Measurements from ENCODE around the gene NEK4. TPM values are rescaled to one million over a fixed set of nuclear protein-coding genes. Genes with fewer than 3 reads are reported as not detected.
"Not testable (repeated sequence)": the region's sequence is repeated elsewhere in the genome, so short reads cannot be mapped to it uniquely, and the experiment has no call there.

NEK4 gene
- total RNA-seq, 1 experiment from 2014 or later, result 36.2 TPM

DNA sequence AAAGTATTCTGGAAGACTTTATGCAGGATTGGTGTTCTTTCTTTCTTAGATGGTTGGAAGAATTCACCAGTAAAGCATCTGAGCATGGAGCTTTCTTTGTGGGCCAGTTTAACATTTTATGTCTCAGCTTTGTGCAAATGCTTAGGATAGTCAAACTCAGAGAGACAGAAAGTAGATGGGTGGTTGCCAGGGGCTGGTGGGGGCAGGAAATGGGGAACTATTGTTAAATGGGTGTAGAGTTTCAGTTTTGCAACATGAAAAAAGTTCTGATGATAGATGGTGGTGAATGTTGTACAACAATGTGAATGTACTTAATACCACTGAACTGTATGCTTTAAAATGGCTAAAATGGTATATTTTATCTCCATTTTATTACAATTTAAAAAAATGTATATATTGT lies 40.1 kb downstream of the NEK4 start:
- H3K36me3 ChIP-seq (ENCODE audit: control insufficient read depth in 1 of 2, insufficient read depth in 2 of 2, low read length in 2 of 2), result peaks cover 14 to 34% of the 10 kb centered on the region in 2 experiments
- RAD21 ChIA-PET (ENCODE audit: low non-redundant PET in 1 of 2, low total read pairs in 2 of 2, uncharacterized antibody in 2 of 2, unreplicated experiment in 2 of 2), result interaction anchor here in 1 of 2 experiments (0.6 kb wide), 1 partner anchor 27 kb away, joined by 3 read pairs; no protein-coding TSS in a partner anchor
- TF ChIP-seq SRF (IDR thresholded peaks at IDR 0.05; ENCODE audit: low read depth) (no peak), EGR1 (IDR thresholded peaks at IDR 0.05; ENCODE audit: low read depth) (no peak), RAD21 (IDR thresholded peaks at IDR 0.05; ENCODE audit: low read depth) (no peak), CBX3 (IDR thresholded peaks at IDR 0.05; ENCODE audit: low read depth) (no peak), ZFX (IDR thresholded peaks at IDR 0.05) (no peak), CEBPB (IDR thresholded peaks at IDR 0.05; ENCODE audit: low read depth) (no peak), ZNF274 (IDR thresholded peaks at IDR 0.05; ENCODE audit: low read depth, low read length) (no peak)
- TF ChIP-seq, protein P1, sequence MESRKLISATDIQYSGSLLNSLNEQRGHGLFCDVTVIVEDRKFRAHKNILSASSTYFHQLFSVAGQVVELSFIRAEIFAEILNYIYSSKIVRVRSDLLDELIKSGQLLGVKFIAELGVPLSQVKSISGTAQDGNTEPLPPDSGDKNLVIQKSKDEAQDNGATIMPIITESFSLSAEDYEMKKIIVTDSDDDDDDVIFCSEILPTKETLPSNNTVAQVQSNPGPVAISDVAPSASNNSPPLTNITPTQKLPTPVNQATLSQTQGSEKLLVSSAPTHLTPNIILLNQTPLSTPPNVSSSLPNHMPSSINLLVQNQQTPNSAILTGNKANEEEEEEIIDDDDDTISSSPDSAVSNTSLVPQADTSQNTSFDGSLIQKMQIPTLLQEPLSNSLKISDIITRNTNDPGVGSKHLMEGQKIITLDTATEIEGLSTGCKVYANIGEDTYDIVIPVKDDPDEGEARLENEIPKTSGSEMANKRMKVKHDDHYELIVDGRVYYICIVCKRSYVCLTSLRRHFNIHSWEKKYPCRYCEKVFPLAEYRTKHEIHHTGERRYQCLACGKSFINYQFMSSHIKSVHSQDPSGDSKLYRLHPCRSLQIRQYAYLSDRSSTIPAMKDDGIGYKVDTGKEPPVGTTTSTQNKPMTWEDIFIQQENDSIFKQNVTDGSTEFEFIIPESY (IDR thresholded peaks at IDR 0.05; ENCODE audit: extremely low read depth, insufficient replicate concordance, low read length), result no peak
- H3K79me2 ChIP-seq (ENCODE audit: insufficient read depth, low read length), result no peaks in the 10 kb centered on the region
- no peaks in the 10 kb centered on the region for H4K20me1 ChIP-seq (ENCODE audit: insufficient read depth)
- POLR2A ChIA-PET, result no interaction called here
- BruUV-seq (replicated peaks), result no TSS peak
- H3K9ac ChIP-seq (ENCODE audit: low read length), result no peak overlapping the region
- no peak overlapping the region for H3K4me2 ChIP-seq (ENCODE audit: low read length)
- H2AFZ ChIP-seq (ENCODE audit: low read depth, low read length, poor library complexity, severe bottlenecking), result no peak overlapping the region
- CTCF ChIA-PET, result no interaction called here
- no peaks in the 10 kb centered on the region for H3K9me3 ChIP-seq (ENCODE audit: control insufficient read depth in 1 of 2, insufficient read depth in 1 of 2, low read depth in 1 of 2, low read length in 2 of 2)
- no peak for ATAC-seq
- H3K4me1 ChIP-seq (ENCODE audit: control insufficient read depth in 1 of 2, insufficient read depth in 2 of 2, low read length in 2 of 2), result peaks cover 0 to 9% of the 10 kb centered on the region in 2 experiments; a peak in 1 of 4 replicates
- no peak overlapping the region for H3K4me3 ChIP-seq (replicated peaks in 1 of 2; ENCODE audit: low read depth in 1 of 2, low read length in 2 of 2)
- DNase-seq (ENCODE audit: low read depth, low spot score), result no peak
- intact Hi-C loops (cut with micrococcal nuclease), result no loop called here
- H3K27ac ChIP-seq (ENCODE audit: low read depth, low read length), result no peak overlapping the region
- H3K9me2 ChIP-seq (ENCODE audit: insufficient read depth), result no peaks in the 10 kb centered on the region
- H3K27me3 ChIP-seq (ENCODE audit: insufficient read depth, low read length), result no peaks in the 10 kb centered on the region

DNA sequence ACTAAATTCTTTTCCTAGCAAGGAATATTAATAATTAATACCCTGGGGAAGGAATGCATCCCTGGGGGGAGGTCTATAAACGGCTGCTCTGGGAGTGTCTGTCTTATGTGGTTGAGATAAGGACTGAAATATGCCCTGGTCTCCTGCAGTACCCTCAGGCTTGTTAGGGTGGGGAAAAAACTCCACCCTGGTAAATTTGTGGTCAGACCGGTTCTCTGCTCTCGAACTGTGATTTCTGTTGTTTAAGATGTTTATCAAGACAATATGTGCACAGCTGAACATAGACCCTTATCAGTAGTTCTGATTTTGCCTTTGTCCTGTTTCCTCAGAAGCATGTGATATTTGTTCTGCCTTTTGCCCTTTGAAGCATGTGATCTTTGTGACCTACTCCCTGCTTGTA lies 42.0 kb downstream of the NEK4 start:
- RAD21 ChIA-PET (ENCODE audit: low non-redundant PET in 1 of 2, low total read pairs in 2 of 2, uncharacterized antibody in 2 of 2, unreplicated experiment in 2 of 2); CTCF ChIA-PET; intact Hi-C loops (cut with micrococcal nuclease); H3K79me2 ChIP-seq (ENCODE audit: insufficient read depth, low read length); BruUV-seq (replicated peaks); H3K4me3 ChIP-seq (replicated peaks in 1 of 2; ENCODE audit: low read depth in 1 of 2, low read length in 2 of 2); DNase-seq (ENCODE audit: low read depth, low spot score); H3K9ac ChIP-seq (ENCODE audit: low read length); H2AFZ ChIP-seq (ENCODE audit: low read depth, low read length, poor library complexity, severe bottlenecking); H3K27me3 ChIP-seq (ENCODE audit: insufficient read depth, low read length); H3K9me3 ChIP-seq (ENCODE audit: control insufficient read depth in 1 of 2, insufficient read depth in 1 of 2, low read depth in 1 of 2, low read length in 2 of 2); H3K9me2 ChIP-seq (ENCODE audit: insufficient read depth); H3K27ac ChIP-seq (ENCODE audit: low read depth, low read length); H3K4me1 ChIP-seq (ENCODE audit: control insufficient read depth in 1 of 2, insufficient read depth in 2 of 2, low read length in 2 of 2); ATAC-seq; H3K4me2 ChIP-seq (ENCODE audit: low read length); POLR2A ChIA-PET; H4K20me1 ChIP-seq (ENCODE audit: insufficient read depth): not testable (repeated sequence)
- H3K36me3 ChIP-seq (ENCODE audit: control insufficient read depth in 1 of 2, insufficient read depth in 2 of 2, low read length in 2 of 2), result peaks cover 9 to 23% of the 10 kb centered on the region in 2 experiments
- TF ChIP-seq CBX3 (IDR thresholded peaks at IDR 0.05; ENCODE audit: low read depth), result 0 out of 2 replicates have a peak, but pooled peaks have one; percentile 13
